PC-3 (cell line): ENCODE data around the gene TMEM37. TPM values are rescaled to one million over a fixed set of nuclear protein-coding genes. Genes with fewer than 3 reads are reported as not detected.

Source experiments
- ATAC-seq: fragments of 200-7000 bp; cut with Tn5 transposase; 2 replicates; pipeline ENCODE4 v1.9.1; 2020; ENCODE audit warnings: mild to moderate bottlenecking, moderate library complexity
- BruUV-seq: library from RNA; stranded (reverse); fragments of 400-500 nt; replicated peaks from 2 replicates; lab custom pipeline; 2021; lab: Mats Ljungman, UMichigan
- CTCF ChIA-PET: fragments of 300-600 bp; sonication (Branson Sonifier 250); formaldehyde crosslinking; loops from one replicate; lab custom pipeline; 2022; ENCODE audit warnings: antibody characterized with exemption; lab: Charles Lee
- POLR2A ChIA-PET: fragments of 300-600 bp; sonication (Branson Sonifier 250); formaldehyde crosslinking; loops from one replicate; lab custom pipeline; 2022; ENCODE audit warnings: antibody characterized with exemption; ENCODE audit not compliant: unreplicated experiment; lab: Charles Lee
- DNase-seq: peaks from one replicate; pipeline ENCODE4 v3.0.0-alpha.2; 2015
- H2AFZ ChIP-seq: fragments of 300-600 bp; sonication (generic); 2 replicates; pipeline ENCODE4 v1.6.0; 2016; ENCODE audit warnings: antibody characterized with exemption, low read length
- H3F3A ChIP-seq: fragments of 300-600 bp; sonication (generic); one replicate; pipeline ENCODE4 v1.6.0; 2017; ENCODE audit warnings: antibody characterized with exemption, low read length, control low read depth, mild to moderate bottlenecking; ENCODE audit not compliant: unreplicated experiment
- H3K27ac ChIP-seq: fragments of 300-600 bp; sonication (generic); 2 replicates; pipeline ENCODE4 v1.5.1; 2016; ENCODE audit warnings: mild to moderate bottlenecking, low read length
- H3K27me3 ChIP-seq: fragments of 300-600 bp; sonication (generic); 2 replicates; pipeline ENCODE4 v1.6.1; 2016; ENCODE audit warnings: low read length, mixed read lengths
- H3K36me3 ChIP-seq: fragments of 300-600 bp; sonication (generic); 2 replicates; pipeline ENCODE4 v1.6.1; 2016; ENCODE audit warnings: low read depth, mixed run types, low read length, mixed read lengths
- H3K4me1 ChIP-seq: fragments of 300-600 bp; sonication (generic); 2 replicates; pipeline ENCODE4 v1.5.1; 2016; ENCODE audit warnings: low read length; ENCODE audit not compliant: insufficient read depth
- H3K4me2 ChIP-seq: fragments of 300-600 bp; sonication (generic); 2 replicates; pipeline ENCODE4 v1.6.0; 2016; ENCODE audit warnings: low read length
- H3K4me3 ChIP-seq: fragments of 300-600 bp; sonication (generic); 2 replicates; pipeline ENCODE4 v1.5.1; 2016; ENCODE audit warnings: mild to moderate bottlenecking, low read length, mixed read lengths
- H3K79me2 ChIP-seq: fragments of 300-600 bp; sonication (generic); 2 replicates; pipeline ENCODE4 v1.6.1; 2017; ENCODE audit warnings: low read length, mixed read lengths
- H3K9ac ChIP-seq: fragments of 300-600 bp; sonication (generic); 2 replicates; pipeline ENCODE4 v1.6.0; 2016; ENCODE audit warnings: mild to moderate bottlenecking, low read length
- H3K9me2 ChIP-seq: fragments of 300-600 bp; sonication (generic); replicated peaks from 2 replicates; pipeline ENCODE4 v1.6.1; 2016; ENCODE audit warnings: mixed run types, low read length, mixed read lengths
- H3K9me3 ChIP-seq: fragments of 300-600 bp; sonication (generic); 2 replicates; pipeline ENCODE4 v1.6.1; 2016; ENCODE audit warnings: low read length, mixed read lengths
- H4K20me1 ChIP-seq: fragments of 300-600 bp; sonication (generic); 2 replicates; pipeline ENCODE4 v1.6.1; 2016; ENCODE audit warnings: low read length, mixed read lengths
- CTCF ChIP-seq: fragments of 300-600 bp; sonication (generic); conservative IDR thresholded peaks from 2 replicates; pipeline ENCODE4 v1.5.1; 2017; ENCODE audit warnings: antibody characterized with exemption, low read depth, mild to moderate bottlenecking, low read length
- EZH2 ChIP-seq: fragments of 300-600 bp; sonication (generic); IDR thresholded peaks from one replicate; pipeline ENCODE4 v1.6.1; 2017; ENCODE audit warnings: antibody characterized with exemption, mild to moderate bottlenecking, low read length; ENCODE audit not compliant: unreplicated experiment
- EZH2phosphoT487 ChIP-seq: fragments of 300-600 bp; sonication (generic); IDR thresholded peaks from 2 replicates; pipeline ENCODE4 v1.6.1; 2018; ENCODE audit warnings: mild to moderate bottlenecking, antibody characterized with exemption, low read length, borderline replicate concordance
- intact Hi-C: fragments of 100-400 bp; cut with micrococcal nuclease; formaldehyde crosslinking; loops from 2 replicates; pipeline ENCODE4 v1.9.0; 2023
- total RNA-seq: library from RNA; depleted of rRNA; stranded (reverse); fragments of >200 nt; gene quantifications from 2 replicates; pipeline ENCODE4 v1.2.3, GENCODE V29; 2014

Gene TMEM37
- total RNA-seq, 1 experiment from 2014 or later, result 0.26 TPM

GRCh38 chr2:119416299-119416923 lies 15.2 kb upstream of the TMEM37 start:
- DNase-seq (no peak), ATAC-seq (no peak)
- ChIA-PET POLR2A (no interaction called here), CTCF (no interaction called here)
- H3K4me2 ChIP-seq, result no peak overlapping the region
- H3K4me1 ChIP-seq, result no peaks in the 10 kb centered on the region
- H3K9me2 ChIP-seq, result no peaks in the 10 kb centered on the region
- H3K4me3 ChIP-seq, result no peak overlapping the region
- no peak overlapping the region for H3K27ac ChIP-seq
- intact Hi-C loops, result no loop called here
- no peak overlapping the region for H3K9ac ChIP-seq
- H2AFZ ChIP-seq, result no peak overlapping the region
- no peaks in the 10 kb centered on the region for H3K36me3 ChIP-seq
- H4K20me1 ChIP-seq, result no peaks in the 10 kb centered on the region
- no peaks in the 10 kb centered on the region for H3K27me3 ChIP-seq
- TF ChIP-seq EZH2phosphoT487, result no peak
- no peak for TF ChIP-seq CTCF
- TF ChIP-seq EZH2, result no peak
- no peaks in the 10 kb centered on the region for H3F3A ChIP-seq
- BruUV-seq, result no TSS peak
- H3K79me2 ChIP-seq, result no peaks in the 10 kb centered on the region
- H3K9me3 ChIP-seq, result no peaks in the 10 kb centered on the region

- no peak for DNase-seq
- Histone ChIP-seq H3K4me1 (no peaks in the 10 kb centered on the region), H3K27me3 (no peaks in the 10 kb centered on the region), H4K20me1 (no peaks in the 10 kb centered on the region), H3F3A (no peaks in the 10 kb centered on the region), H2AFZ (no peak overlapping the region), H3K36me3 (no peaks in the 10 kb centered on the region), H3K9ac (no peak overlapping the region), H3K4me2 (no peak overlapping the region), H3K9me2 (no peaks in the 10 kb centered on the region), H3K9me3 (no peaks in the 10 kb centered on the region), H3K4me3 (no peak overlapping the region), H3K79me2 (no peaks in the 10 kb centered on the region), H3K27ac (no peak overlapping the region)
- intact Hi-C loops, result no loop called here
- BruUV-seq, result no TSS peak
- ChIA-PET POLR2A (no interaction called here), CTCF (no interaction called here)
- ATAC-seq, result no peak
- no peak for TF ChIP-seq EZH2phosphoT487
- no peak for TF ChIP-seq CTCF
- TF ChIP-seq EZH2, result no peak
Observed at GRCh38 chr2:119417908-119418307, 13.7 kb upstream of the TMEM37 start.

GRCh38 chr2:119419065-119419464 lies 12.6 kb upstream of the TMEM37 start:
- H3K79me2 ChIP-seq, result no peaks in the 10 kb centered on the region
- no peaks in the 10 kb centered on the region for H4K20me1 ChIP-seq
- H3K9ac ChIP-seq, result no peak overlapping the region
- no peak overlapping the region for H3K4me2 ChIP-seq
- intact Hi-C loops, result no loop called here
- 0 out of 2 replicates have a peak, but pooled peaks cover 3% of the 10 kb centered on the region for H3K27me3 ChIP-seq
- no peaks in the 10 kb centered on the region for H3K9me2 ChIP-seq
- H3F3A ChIP-seq, result no peaks in the 10 kb centered on the region
- DNase-seq (peak; percentile 20), ATAC-seq (no peak)
- ChIA-PET POLR2A (no interaction called here), CTCF (no interaction called here)
- no peak overlapping the region for H3K27ac ChIP-seq
- no peak overlapping the region for H3K4me3 ChIP-seq
- BruUV-seq, result no TSS peak
- H3K36me3 ChIP-seq, result no peaks in the 10 kb centered on the region
- H3K4me1 ChIP-seq, result no peaks in the 10 kb centered on the region
- TF ChIP-seq EZH2 (no peak), CTCF (no peak), EZH2phosphoT487 (no peak)
- H3K9me3 ChIP-seq, result no peaks in the 10 kb centered on the region
- H2AFZ ChIP-seq, result no peak overlapping the region
